GM18508 (cell line): ENCODE results near the gene SH3BGRL3.
"Not testable (repeated sequence)": the region's sequence is repeated elsewhere in the genome, so short reads cannot be mapped to it uniquely, and the experiment has no call there.

ENCODE experiments used
- ATAC-seq: cut with Tn5 transposase; IDR thresholded peaks from one replicate; pipeline ENCODE4 v1.9.1; 2021; ENCODE audit warnings: moderate number of reproducible peaks; ENCODE audit not compliant: insufficient read depth, unreplicated experiment

Gene SH3BGRL3

GRCh38 chr1:26279456-26280332 lies at the start of gene SH3BGRL3:
TSS of gene SH3BGRL3 (plus strand) at chr1:26280086. CDS start at chr1:26280156, 70 bp downstream.
- ATAC-seq = no peak

DNA sequence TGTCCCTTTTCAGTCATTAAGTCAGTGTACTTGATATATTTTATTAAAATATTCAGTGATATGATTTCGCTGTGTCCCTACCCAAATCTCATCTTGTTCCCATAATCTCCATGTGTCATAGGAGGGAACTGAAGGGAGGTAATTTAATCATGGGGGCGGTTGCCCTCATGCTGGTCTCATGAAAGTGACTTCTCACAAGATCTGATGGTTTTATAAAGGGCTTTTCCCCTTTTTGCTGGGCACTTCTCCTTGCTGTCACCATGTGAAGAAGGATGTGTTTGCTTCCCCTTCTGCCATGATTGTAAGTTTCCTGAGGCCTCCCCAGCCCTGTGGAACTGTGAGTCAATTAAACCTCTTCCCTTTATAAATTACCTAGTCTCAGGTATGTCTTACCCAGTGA lies 49.2 kb upstream of the SH3BGRL3 start:
- not testable (repeated sequence) for ATAC-seq

DNA sequence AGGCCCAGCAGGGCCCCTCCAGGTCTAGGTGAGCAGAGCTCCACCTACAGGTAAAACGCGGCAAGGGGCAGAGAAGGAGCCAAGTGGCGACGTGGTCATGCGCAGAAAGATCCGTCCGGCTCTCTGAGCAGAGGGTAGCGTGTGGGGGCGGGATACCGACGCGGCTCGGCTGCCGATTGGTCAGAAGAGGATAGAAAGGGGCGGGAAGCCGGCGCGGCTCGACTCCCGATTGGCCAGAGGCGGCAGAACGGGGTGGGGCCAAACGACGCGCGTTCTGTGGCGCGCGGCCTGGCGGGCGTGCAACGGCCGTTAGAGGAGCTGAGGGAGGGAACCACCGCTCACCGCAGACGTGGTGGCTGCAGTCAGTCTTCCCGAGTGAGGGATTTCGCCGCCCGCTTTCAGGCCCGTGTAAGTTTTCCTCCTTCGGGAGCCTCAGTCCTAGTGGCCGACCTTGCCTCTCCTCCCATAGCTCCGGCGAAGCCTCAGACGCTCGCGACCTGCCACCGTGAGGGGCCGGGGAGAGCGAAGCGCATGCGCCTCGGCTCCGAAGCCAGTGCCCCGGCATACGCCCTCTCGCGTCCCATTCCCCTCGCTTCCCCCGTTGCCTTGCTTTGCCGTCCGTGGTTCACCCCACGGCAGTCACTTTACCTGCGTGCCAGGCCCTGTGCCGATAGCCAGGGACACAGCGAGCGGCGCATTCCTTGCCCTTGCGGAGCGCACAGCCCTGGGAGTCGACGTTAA lies 45.8 kb upstream of the SH3BGRL3 start, which contains the start of gene CEP85:
CEP85 (plus strand) TSS at position 298 of the 741 bp plus-strand sequence. CDS start 5,584 bp downstream, outside the sequence.
- peak; percentile 76 for ATAC-seq

GRCh38 chr1:26234644-26235370 lies 45.1 kb upstream of the SH3BGRL3 start:
- ATAC-seq = no peak

GRCh38 chr1:26237230-26237966 lies 42.5 kb upstream of the SH3BGRL3 start:
- ATAC-seq = no peak

DNA sequence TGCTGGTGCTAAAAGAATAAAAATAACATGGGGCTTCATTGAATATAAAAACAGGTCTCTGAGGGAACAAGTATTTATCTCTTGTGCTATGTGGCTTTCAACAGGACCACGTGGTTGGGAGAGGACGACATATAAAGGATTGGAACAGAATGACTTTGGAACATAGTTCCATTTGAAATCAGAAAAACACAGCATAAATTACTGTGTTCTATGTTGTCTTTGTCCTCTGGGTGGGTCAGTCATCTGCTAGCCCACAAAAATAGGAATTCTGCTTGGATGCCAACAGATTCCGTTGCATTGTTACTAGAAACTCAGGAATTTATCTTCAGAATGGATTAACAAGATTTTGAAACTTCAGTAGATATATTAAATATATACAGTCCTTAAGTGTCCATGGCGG lies 40.0 kb upstream of the SH3BGRL3 start:
- no peak for ATAC-seq

DNA sequence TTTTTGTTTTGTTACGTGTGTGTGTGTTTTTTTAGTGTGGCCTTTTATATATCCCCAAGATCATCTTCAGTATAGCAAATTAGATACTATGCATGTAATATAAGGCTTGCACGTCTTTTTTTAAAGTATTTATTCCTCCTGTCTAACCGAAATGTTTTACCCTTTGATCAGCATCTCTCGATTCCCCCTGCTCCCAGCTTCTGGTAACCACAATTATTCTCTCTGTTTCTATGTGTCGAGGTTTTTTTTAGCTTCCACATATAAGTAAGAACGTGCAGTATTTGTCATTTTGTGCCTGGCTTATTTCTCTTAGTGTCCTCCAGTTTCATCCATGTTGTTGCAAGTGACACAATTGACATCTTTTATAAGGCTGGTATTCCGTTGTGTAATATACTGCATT lies 27.2 kb upstream of the SH3BGRL3 start:
- no peak for ATAC-seq

GRCh38 chr1:26254404-26254803 lies 25.5 kb upstream of the SH3BGRL3 start:
- ATAC-seq = no peak

- ATAC-seq = no peak
These were observed 22.7 kb upstream of the SH3BGRL3 start for GRCh38 chr1:26257222-26257621.

- no peak for ATAC-seq
These were observed 20.9 kb upstream of the SH3BGRL3 start for GRCh38 chr1:26259005-26259404.

GRCh38 chr1:26259578-26259977 lies 20.3 kb upstream of the SH3BGRL3 start:
- ATAC-seq = no peak

GRCh38 chr1:26263212-26263611 lies 16.7 kb upstream of the SH3BGRL3 start:
- ATAC-seq = no peak

DNA sequence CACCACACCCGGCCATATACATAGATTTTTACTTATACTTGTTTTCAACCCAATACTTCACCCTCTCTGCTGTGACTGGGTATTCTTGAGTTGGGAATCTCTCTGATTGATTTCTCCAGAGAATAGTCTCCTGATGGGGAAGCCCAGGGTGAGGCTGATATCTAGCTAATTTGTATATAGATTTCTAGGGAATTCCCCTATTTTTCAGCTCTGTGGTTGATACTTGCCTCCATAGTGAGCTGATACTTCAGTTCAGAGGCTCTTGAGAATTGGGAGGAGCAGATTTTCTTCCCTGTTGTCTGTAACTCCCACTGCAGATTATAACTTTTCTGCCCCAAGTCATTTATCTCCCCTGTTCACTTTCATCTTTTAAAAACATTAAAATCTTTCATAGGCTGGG lies 14.5 kb upstream of the SH3BGRL3 start:
- no peak for ATAC-seq

DNA sequence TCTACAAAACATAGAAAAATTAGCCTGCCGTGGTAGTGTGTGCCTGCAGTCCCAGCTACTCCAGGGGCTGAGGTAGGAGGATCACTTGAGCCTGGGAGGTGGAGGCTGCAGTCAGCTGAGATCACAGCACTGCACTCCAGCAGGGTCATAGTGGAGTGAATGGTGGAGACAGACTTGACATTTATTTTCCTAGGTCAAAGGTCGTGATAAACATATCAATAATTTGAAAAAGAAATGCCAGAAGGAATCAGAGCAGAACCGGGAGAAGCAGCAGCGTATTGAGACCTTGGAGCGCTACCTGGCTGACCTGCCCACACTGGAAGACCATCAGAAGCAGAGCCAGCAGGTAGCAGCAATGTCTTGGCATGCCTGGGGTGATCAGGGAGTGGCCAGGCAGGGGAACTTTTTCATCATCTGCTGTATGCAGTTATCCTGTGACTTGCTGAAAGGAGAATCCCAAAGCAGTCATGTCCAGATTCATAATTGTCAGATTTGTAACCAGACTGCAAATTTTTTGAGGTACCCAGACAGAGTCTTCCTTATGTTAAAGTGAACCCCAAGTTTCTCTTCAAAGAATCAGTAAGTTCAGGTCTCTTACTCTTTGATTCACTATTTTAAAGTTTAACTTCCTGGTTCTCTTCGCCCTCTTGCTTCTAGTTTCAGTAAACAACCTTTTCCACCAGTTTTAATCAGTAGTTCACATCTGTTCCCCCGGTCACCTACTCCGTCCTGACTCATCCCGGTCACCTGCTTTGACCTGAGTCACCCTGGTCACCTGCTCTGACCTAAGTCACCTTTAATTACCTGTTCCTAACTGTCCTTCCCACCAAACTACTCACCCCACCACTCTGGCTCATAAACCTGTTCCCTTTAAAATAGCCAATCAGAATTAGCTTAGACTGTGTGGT lies 11.3 kb upstream of the SH3BGRL3 start:
- no peak for ATAC-seq

GRCh38 chr1:26269198-26269550 lies 10.7 kb upstream of the SH3BGRL3 start:
- ATAC-seq = no peak

- ATAC-seq = no peak
These were observed 5.0 kb upstream of the SH3BGRL3 start for GRCh38 chr1:26274801-26275425.

GRCh38 chr1:26275580-26276431 lies 4.1 kb upstream of the SH3BGRL3 start:
- ATAC-seq = no peak

- no peak for ATAC-seq
These were observed 3.5 kb upstream of the SH3BGRL3 start for GRCh38 chr1:26276432-26276838.
